ENCODE results near the gene CASK. TPM values are rescaled to one million over a fixed set of nuclear protein-coding genes. Genes with fewer than 3 reads are reported as not detected.

Gene CASK
- total and polyA plus RNA-seq, 9 of the 15 experiments (the other 6 are each of a cell fraction or from before 2014, with no cell fraction given): 1.3 to 7.4 (median 5.2) TPM

GRCh38 chrX:41956027-41956426 lies 32.7 kb upstream of the CASK start (continued):
- TF ChIP-seq, protein P1, sequence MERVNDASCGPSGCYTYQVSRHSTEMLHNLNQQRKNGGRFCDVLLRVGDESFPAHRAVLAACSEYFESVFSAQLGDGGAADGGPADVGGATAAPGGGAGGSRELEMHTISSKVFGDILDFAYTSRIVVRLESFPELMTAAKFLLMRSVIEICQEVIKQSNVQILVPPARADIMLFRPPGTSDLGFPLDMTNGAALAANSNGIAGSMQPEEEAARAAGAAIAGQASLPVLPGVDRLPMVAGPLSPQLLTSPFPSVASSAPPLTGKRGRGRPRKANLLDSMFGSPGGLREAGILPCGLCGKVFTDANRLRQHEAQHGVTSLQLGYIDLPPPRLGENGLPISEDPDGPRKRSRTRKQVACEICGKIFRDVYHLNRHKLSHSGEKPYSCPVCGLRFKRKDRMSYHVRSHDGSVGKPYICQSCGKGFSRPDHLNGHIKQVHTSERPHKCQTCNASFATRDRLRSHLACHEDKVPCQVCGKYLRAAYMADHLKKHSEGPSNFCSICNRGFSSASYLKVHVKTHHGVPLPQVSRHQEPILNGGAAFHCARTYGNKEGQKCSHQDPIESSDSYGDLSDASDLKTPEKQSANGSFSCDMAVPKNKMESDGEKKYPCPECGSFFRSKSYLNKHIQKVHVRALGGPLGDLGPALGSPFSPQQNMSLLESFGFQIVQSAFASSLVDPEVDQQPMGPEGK (CRISPR knock-in tag; IDR thresholded peaks at IDR 0.05; ENCODE audit: borderline replicate concordance): no peak
- TF ChIP-seq NELFE (IDR thresholded peaks at IDR 0.05; ENCODE audit: insufficient read depth, insufficient read length) (no peak), TBP (optimal IDR thresholded peaks at IDR 0.05; ENCODE audit: low read depth, low read length) (no peak), CBFA2T2 (conservative IDR thresholded peaks at IDR 0.05) (peak; percentile 89), MGA (IDR thresholded peaks at IDR 0.05) (no peak), WHSC1 (IDR thresholded peaks at IDR 0.05; ENCODE audit: low read length) (no peak), FOXK1 (CRISPR knock-in tag; IDR thresholded peaks at IDR 0.05; ENCODE audit: borderline replicate concordance) (no peak), TFAP4 (CRISPR knock-in tag; IDR thresholded peaks at IDR 0.05; ENCODE audit: borderline replicate concordance) (peak; percentile 75; the same call in 1 of the 2 replicates), VEZF1 (CRISPR knock-in tag; IDR thresholded peaks at IDR 0.05) (peak; percentile 51), ZBTB1 (CRISPR knock-in tag; IDR thresholded peaks at IDR 0.05; ENCODE audit: borderline replicate concordance, low read depth) (no peak), MTA2 (IDR thresholded peaks at IDR 0.05; ENCODE audit: low read depth) (peak; percentile 79)
